ENCODE measurements around the gene EOLA1. TPM values are rescaled to one million over a fixed set of nuclear protein-coding genes. Genes with fewer than 3 reads are reported as not detected.
"Not testable (repeated sequence)": the region's sequence is repeated elsewhere in the genome, so short reads cannot be mapped to it uniquely, and the experiment has no call there.

Gene EOLA1
- total RNA-seq, 1 experiment from 2014 or later: 24.3 TPM

- no peaks in the 10 kb centered on the region for H3K79me2 ChIP-seq (ENCODE audit: low read depth)
- H2AFZ ChIP-seq: no peak overlapping the region
- no peaks in the 10 kb centered on the region for H3K27me3 ChIP-seq (ENCODE audit: insufficient read depth, low read depth)
- TF ChIP-seq, protein P1, sequence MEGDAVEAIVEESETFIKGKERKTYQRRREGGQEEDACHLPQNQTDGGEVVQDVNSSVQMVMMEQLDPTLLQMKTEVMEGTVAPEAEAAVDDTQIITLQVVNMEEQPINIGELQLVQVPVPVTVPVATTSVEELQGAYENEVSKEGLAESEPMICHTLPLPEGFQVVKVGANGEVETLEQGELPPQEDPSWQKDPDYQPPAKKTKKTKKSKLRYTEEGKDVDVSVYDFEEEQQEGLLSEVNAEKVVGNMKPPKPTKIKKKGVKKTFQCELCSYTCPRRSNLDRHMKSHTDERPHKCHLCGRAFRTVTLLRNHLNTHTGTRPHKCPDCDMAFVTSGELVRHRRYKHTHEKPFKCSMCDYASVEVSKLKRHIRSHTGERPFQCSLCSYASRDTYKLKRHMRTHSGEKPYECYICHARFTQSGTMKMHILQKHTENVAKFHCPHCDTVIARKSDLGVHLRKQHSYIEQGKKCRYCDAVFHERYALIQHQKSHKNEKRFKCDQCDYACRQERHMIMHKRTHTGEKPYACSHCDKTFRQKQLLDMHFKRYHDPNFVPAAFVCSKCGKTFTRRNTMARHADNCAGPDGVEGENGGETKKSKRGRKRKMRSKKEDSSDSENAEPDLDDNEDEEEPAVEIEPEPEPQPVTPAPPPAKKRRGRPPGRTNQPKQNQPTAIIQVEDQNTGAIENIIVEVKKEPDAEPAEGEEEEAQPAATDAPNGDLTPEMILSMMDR (conservative IDR thresholded peaks at IDR 0.05): no peak
- TF ChIP-seq EZH2 (IDR thresholded peaks at IDR 0.05; ENCODE audit: low read depth): no peak
- ChIA-PET POLR2A (ENCODE audit: unreplicated experiment) (no interaction called here), CTCF (interaction anchor here (0.7 kb wide), 1 partner anchor 23 kb away, joined by 3 read pairs; no protein-coding TSS in a partner anchor)
- H3K36me3 ChIP-seq (ENCODE audit: low read depth): no peaks in the 10 kb centered on the region
- no peaks in the 10 kb centered on the region for H4K20me1 ChIP-seq (ENCODE audit: insufficient read depth)
- no peaks in the 10 kb centered on the region for H3K9me3 ChIP-seq (ENCODE audit: insufficient read depth, low read depth)
- no peak for DNase-seq
- peaks cover 5% of the 10 kb centered on the region; the same call in 1 of the 2 replicates for H3F3A ChIP-seq (ENCODE audit: insufficient read depth, low read depth)
- no peak overlapping the region for H3K4me3 ChIP-seq
- H3K4me2 ChIP-seq: no peak overlapping the region
- no peak overlapping the region for H3K27ac ChIP-seq
- no TSS peak for BruUV-seq (replicated peaks)
- peaks cover 11% of the 10 kb centered on the region for H3K4me1 ChIP-seq (replicated peaks; ENCODE audit: insufficient read depth)
- no peaks in the 10 kb centered on the region for H3K9me2 ChIP-seq (ENCODE audit: insufficient read depth)
- intact Hi-C loops (cut with micrococcal nuclease; ENCODE audit: unreplicated experiment): loop anchor here (10.0 kb wide), 1 partner anchor 1167 kb away; no protein-coding TSS in a partner anchor
Measured at GRCh38 chrX:149518236-149518635, 22.6 kb upstream of the EOLA1 start.

DNA sequence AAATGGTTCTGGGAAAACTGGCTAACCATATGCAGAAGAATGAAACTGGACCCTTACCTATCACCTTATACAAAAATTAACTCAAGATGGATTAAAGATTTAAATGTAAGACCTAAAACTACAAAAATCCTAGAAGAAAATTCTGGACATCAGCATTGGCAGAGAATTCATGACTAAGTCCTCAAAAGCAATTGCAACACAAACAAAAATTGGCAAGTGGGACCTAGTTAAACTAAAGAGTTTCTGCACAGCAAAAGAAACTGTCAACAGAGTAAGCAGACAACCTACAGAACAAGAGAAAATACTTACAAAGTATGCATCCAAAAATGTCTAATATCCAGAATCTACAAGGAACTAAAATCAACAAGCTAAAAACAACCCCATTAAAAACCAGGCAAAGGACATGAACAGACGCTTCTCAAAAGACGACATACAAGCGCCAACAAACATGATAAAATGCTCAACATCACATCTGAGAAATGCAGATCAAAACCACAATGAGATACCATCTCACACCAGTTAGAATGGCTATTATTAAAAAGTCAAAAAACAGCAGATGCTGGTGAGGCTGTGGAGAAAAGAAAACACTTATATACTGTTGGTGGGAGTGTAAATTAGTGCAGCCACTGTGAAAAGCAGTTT is 20.1 kb upstream of the EOLA1 start:
- H3K9me2 ChIP-seq (ENCODE audit: insufficient read depth); H3K36me3 ChIP-seq (ENCODE audit: low read depth); H3K4me1 ChIP-seq (replicated peaks; ENCODE audit: insufficient read depth); H3K9me3 ChIP-seq (ENCODE audit: insufficient read depth, low read depth); intact Hi-C loops (cut with micrococcal nuclease; ENCODE audit: unreplicated experiment); BruUV-seq (replicated peaks); H3K27me3 ChIP-seq (ENCODE audit: insufficient read depth, low read depth); H3K27ac ChIP-seq; H3F3A ChIP-seq (ENCODE audit: insufficient read depth, low read depth); H3K4me3 ChIP-seq; CTCF ChIA-PET; H2AFZ ChIP-seq; DNase-seq; H4K20me1 ChIP-seq (ENCODE audit: insufficient read depth); H3K4me2 ChIP-seq; POLR2A ChIA-PET (ENCODE audit: unreplicated experiment); H3K79me2 ChIP-seq (ENCODE audit: low read depth): not testable (repeated sequence)

DNA sequence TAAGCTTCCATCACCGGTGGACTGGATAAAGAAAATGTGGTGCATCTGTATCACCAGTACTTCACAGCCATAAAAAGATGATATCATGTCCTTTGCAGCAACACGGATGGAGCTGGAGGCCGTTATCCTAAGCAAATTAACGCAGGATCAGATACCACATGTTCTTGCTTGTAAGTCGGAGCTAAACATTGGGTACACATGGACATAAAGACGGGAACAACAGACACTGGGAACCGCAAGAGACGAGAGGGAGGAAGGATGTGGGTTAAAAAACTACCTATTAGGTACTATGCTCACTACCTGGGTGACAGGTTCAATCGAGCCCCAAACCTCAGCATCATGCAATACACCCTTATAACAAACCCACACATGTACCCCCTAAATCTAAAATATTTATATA is 19.4 kb upstream of the EOLA1 start:
- no peaks in the 10 kb centered on the region for H3K9me2 ChIP-seq (ENCODE audit: insufficient read depth)
- H2AFZ ChIP-seq: no peak overlapping the region
- no peak overlapping the region for H3K4me2 ChIP-seq
- H3K4me3 ChIP-seq: no peak overlapping the region
- BruUV-seq (replicated peaks): no TSS peak
- 0 out of 2 replicates have a peak, but pooled peaks cover 5% of the 10 kb centered on the region for H3K4me1 ChIP-seq (replicated peaks; ENCODE audit: insufficient read depth)
- no peaks in the 10 kb centered on the region for H4K20me1 ChIP-seq (ENCODE audit: insufficient read depth)
- H3K79me2 ChIP-seq (ENCODE audit: low read depth): no peaks in the 10 kb centered on the region
- intact Hi-C loops (cut with micrococcal nuclease; ENCODE audit: unreplicated experiment): no loop called here
- H3K9me3 ChIP-seq (ENCODE audit: insufficient read depth, low read depth): no peaks in the 10 kb centered on the region
- TF ChIP-seq EZH2 (IDR thresholded peaks at IDR 0.05; ENCODE audit: low read depth): no peak
- TF ChIP-seq, protein P1 (conservative IDR thresholded peaks at IDR 0.05): no peak
- H3K27me3 ChIP-seq (ENCODE audit: insufficient read depth, low read depth): no peaks in the 10 kb centered on the region
- no peak for DNase-seq
- no peaks in the 10 kb centered on the region for H3K36me3 ChIP-seq (ENCODE audit: low read depth)
- no peak overlapping the region for H3K27ac ChIP-seq
- peaks cover 5% of the 10 kb centered on the region for H3F3A ChIP-seq (ENCODE audit: insufficient read depth, low read depth)
- POLR2A ChIA-PET (ENCODE audit: unreplicated experiment): no interaction called here
- CTCF ChIA-PET: no interaction called here

- Histone ChIP-seq H3K4me2 (no peak overlapping the region), H4K20me1 (ENCODE audit: insufficient read depth) (no peaks in the 10 kb centered on the region), H3K9me2 (ENCODE audit: insufficient read depth) (no peaks in the 10 kb centered on the region), H3K79me2 (ENCODE audit: low read depth) (no peaks in the 10 kb centered on the region), H3K4me3 (no peak overlapping the region), H3F3A (ENCODE audit: insufficient read depth, low read depth) (peaks cover 9% of the 10 kb centered on the region), H3K4me1 (replicated peaks; ENCODE audit: insufficient read depth) (0 out of 2 replicates have a peak, but pooled peaks cover 5% of the 10 kb centered on the region), H3K27ac (no peak overlapping the region), H3K36me3 (ENCODE audit: low read depth) (no peaks in the 10 kb centered on the region), H2AFZ (no peak overlapping the region), H3K9me3 (ENCODE audit: insufficient read depth, low read depth) (no peaks in the 10 kb centered on the region), H3K27me3 (ENCODE audit: insufficient read depth, low read depth) (no peaks in the 10 kb centered on the region)
- intact Hi-C loops (cut with micrococcal nuclease; ENCODE audit: unreplicated experiment): no loop called here
- BruUV-seq (replicated peaks): no TSS peak
- DNase-seq: no peak
- TF ChIP-seq, protein P1 (conservative IDR thresholded peaks at IDR 0.05): no peak
- TF ChIP-seq EZH2 (IDR thresholded peaks at IDR 0.05; ENCODE audit: low read depth): no peak
- POLR2A ChIA-PET (ENCODE audit: unreplicated experiment): no interaction called here
- CTCF ChIA-PET: no interaction called here
Measured at GRCh38 chrX:149522916-149523315, 17.9 kb upstream of the EOLA1 start.

- DNase-seq: peak in 1 of 2 experiments; percentile 51
Measured at GRCh38 chrX:149525389-149525788, 15.4 kb upstream of the EOLA1 start.

More at GRCh38 chrX:149525389-149525788, 15.4 kb upstream of the EOLA1 start:
- H4K20me1 ChIP-seq (ENCODE audit: insufficient read depth); H3K4me3 ChIP-seq; H2AFZ ChIP-seq; H3K4me1 ChIP-seq (replicated peaks; ENCODE audit: insufficient read depth); BruUV-seq (replicated peaks); H3K27ac ChIP-seq; H3K79me2 ChIP-seq (ENCODE audit: low read depth); CTCF ChIA-PET; H3K27me3 ChIP-seq (ENCODE audit: insufficient read depth, low read depth); H3K36me3 ChIP-seq (ENCODE audit: low read depth); H3K9me3 ChIP-seq (ENCODE audit: insufficient read depth, low read depth); H3K9me2 ChIP-seq (ENCODE audit: insufficient read depth); H3F3A ChIP-seq (ENCODE audit: insufficient read depth, low read depth): not testable (repeated sequence)
- H3K4me2 ChIP-seq: peak overlapping the region; percentile 56; the same call in 1 of the 2 replicates
- intact Hi-C loops (cut with micrococcal nuclease; ENCODE audit: unreplicated experiment): loop anchor here (1.0 kb wide), 1 partner anchor 14 kb away; no protein-coding TSS in a partner anchor
- POLR2A ChIA-PET (ENCODE audit: unreplicated experiment): interaction anchor here (0.7 kb wide), 1 partner anchor 16 kb away, joined by 3 read pairs; the partner anchor contains the start of gene EOLA1
